HG02763 (cell line): ENCODE data around the gene TARDBP.
"Not testable (repeated sequence)": the region's sequence is repeated elsewhere in the genome, so short reads cannot be mapped to it uniquely, and the experiment has no call there.

Experiments used
- ATAC-seq: cut with Tn5 transposase; IDR thresholded peaks from one replicate; pipeline ENCODE4 v1.9.1; 2021; ENCODE audit warnings: mild to moderate bottlenecking, moderate library complexity; ENCODE audit not compliant: unreplicated experiment

The TARDBP gene

GRCh38 chr1:11012260-11013159 lies at the start of gene TARDBP:
Gene TARDBP, plus strand, starts transcription at chr1:11012654. Its CDS starts 1,074 bp downstream, at chr1:11013728.
- ATAC-seq, result peak; percentile 92

- peak; percentile 40 for ATAC-seq
These were observed 46.8 kb upstream of the TARDBP start for GRCh38 chr1:10965546-10966226.

GRCh38 chr1:10967090-10967489 lies 45.4 kb upstream of the TARDBP start:
- ATAC-seq, result no peak

GRCh38 chr1:10968411-10968826 lies 44.0 kb upstream of the TARDBP start:
- ATAC-seq, result no peak

GRCh38 chr1:10969267-10969970 lies 43.0 kb upstream of the TARDBP start:
- no peak for ATAC-seq

- no peak for ATAC-seq
These were observed 42.5 kb upstream of the TARDBP start for GRCh38 chr1:10969971-10970332.

- no peak for ATAC-seq
These were observed 38.9 kb upstream of the TARDBP start for GRCh38 chr1:10973552-10973951.

GRCh38 chr1:10973956-10974881 lies 38.2 kb upstream of the TARDBP start:
- ATAC-seq, result no peak

GRCh38 chr1:10975567-10976326 lies 36.7 kb upstream of the TARDBP start:
- ATAC-seq, result no peak

- no peak for ATAC-seq
These were observed 33.7 kb upstream of the TARDBP start for GRCh38 chr1:10978719-10979118.

- ATAC-seq, result no peak
These were observed 33.0 kb upstream of the TARDBP start for GRCh38 chr1:10979483-10979920.

GRCh38 chr1:10980094-10980577 lies 32.3 kb upstream of the TARDBP start:
- no peak for ATAC-seq

GRCh38 chr1:10980841-10981727 lies 31.4 kb upstream of the TARDBP start:
- no peak for ATAC-seq

- ATAC-seq, result peak; percentile 34
These were observed 25.9 kb upstream of the TARDBP start for GRCh38 chr1:10986525-10986890.

GRCh38 chr1:10987840-10988417 lies 24.5 kb upstream of the TARDBP start:
- no peak for ATAC-seq

- no peak for ATAC-seq
These were observed 23.4 kb upstream of the TARDBP start for GRCh38 chr1:10989095-10989494.

- not testable (repeated sequence) for ATAC-seq
These were observed 22.4 kb upstream of the TARDBP start for GRCh38 chr1:10989920-10990516.

- no peak for ATAC-seq
These were observed 21.6 kb upstream of the TARDBP start for GRCh38 chr1:10990828-10991227.
